DMS153 (cell line): ENCODE data around the gene ZSCAN29.
A peak's percentile ranks its signal among the peaks of the same experiment; 100 is the strongest.
"Not testable (repeated sequence)": the region's sequence is repeated elsewhere in the genome, so short reads cannot be mapped to it uniquely, and the experiment has no call there.

Experiments used
- DNase-seq: peaks from one replicate; lab custom pipeline; 2025; lab: John Stamatoyannopoulos, UW

ZSCAN29 gene

DNA sequence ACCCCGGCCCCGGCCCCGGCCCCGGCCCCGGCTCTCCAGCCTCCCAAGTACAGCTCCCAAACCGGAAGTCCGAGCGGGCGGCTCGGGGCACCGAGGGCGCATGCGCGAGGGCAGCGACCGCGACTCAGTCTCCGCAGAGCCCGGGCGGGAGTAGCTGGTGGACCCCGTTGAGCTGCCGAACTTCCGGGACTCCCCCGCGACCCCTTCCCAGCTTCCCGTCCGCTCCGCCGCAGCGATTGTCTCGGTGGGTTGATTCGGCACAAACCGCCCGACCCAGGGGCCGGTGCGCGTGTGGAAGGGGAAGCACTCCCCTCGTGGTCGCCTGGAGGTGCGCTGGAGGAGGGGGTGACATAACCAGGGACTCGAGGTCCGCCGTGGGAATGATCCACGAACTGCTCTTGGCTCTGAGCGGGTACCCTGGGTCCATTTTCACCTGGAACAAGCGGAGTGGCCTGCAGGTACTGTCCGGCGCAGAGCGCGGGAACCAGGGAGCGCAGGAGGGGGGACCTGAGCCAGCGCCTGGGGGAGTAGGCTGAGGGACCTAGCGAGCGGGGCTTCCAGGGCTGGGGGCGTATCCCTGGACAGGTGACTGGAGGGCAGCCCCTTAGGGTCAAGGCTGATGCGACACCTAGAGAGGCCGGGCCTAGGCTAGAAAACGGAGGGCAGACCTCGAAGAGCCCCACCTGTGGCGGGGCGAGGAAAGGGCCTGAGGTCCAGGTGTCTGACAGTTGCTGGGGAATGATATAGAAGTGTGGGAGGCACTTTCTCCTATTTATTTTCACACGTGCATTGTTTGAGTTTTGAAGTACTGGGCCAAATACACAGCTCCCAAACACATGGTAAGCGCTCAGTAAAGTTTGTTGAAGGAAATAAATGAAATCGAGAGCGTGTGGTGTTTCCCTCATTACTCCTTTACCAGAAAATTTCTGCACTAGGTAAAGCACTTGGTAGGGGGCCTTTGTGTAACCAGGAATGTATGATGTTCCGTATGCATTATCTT, at the start of gene ZSCAN29, which contains the start of gene TUBGCP4:
Gene ZSCAN29 (minus strand): TSS at position 69 of the 1,000 bp plus-strand sequence. CDS start 1,130 bp downstream, outside the sequence.
Gene TUBGCP4 (plus strand): TSS at position 127 of the 1,000 bp plus-strand sequence. CDS start 254 bp downstream, at position 381.
- DNase-seq: peak; percentile 53

- no peak for DNase-seq
Observed at GRCh38 chr15:43420435-43420834, 49.6 kb upstream of the ZSCAN29 start.

GRCh38 chr15:43414196-43414595, 43.4 kb upstream of the ZSCAN29 start:
- no peak for DNase-seq

GRCh38 chr15:43412096-43412495, 41.3 kb upstream of the ZSCAN29 start:
- no peak for DNase-seq

- DNase-seq: no peak
Observed at GRCh38 chr15:43410572-43411214, 39.9 kb upstream of the ZSCAN29 start.

- DNase-seq: no peak
Observed at GRCh38 chr15:43408789-43409188, 37.9 kb upstream of the ZSCAN29 start.

- no peak for DNase-seq
Observed at GRCh38 chr15:43406808-43407207, 36.0 kb upstream of the ZSCAN29 start.

- no peak for DNase-seq
Observed at GRCh38 chr15:43406189-43406588, 35.3 kb upstream of the ZSCAN29 start.

DNA sequence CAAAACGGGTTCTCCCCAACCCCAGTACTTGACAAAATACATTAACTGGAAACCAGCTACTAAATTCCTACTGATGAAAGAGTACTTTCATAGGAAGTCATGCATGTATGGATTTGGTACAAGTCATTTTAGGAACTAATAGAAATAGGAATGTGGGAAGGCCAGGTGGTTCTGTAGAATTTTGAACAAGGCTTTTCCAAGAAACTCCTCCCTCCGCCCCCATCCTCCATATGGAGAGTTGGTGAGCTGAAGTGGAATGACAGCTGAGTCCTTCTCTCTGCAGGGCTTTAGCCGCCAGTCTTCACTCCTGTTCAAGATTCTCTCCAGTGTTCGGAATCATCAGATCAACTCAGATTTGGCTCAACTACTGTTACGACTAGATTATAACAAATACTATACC, 33.3 kb upstream of the ZSCAN29 start:
- no peak for DNase-seq

GRCh38 chr15:43403616-43404015, 32.8 kb upstream of the ZSCAN29 start:
- DNase-seq: no peak

DNA sequence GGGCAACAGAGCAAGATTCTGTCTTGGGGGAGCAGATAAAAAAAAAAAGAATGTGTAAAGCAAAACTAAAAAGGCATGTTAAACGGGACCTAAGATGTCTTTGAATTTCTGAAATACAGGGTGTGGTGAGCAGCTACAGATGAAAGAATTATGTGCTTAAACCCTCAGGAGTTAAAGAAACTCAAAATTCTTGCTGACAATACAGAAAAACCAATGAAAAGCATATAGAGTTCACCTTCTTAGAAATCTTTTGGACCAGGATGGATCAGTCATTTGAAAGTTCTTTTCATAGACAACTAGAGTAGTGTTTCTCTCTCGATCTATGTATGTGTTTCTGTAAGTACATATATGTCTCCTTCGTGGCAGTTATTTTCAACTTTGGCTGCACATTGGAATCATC, 31.4 kb upstream of the ZSCAN29 start:
- no peak for DNase-seq

DNA sequence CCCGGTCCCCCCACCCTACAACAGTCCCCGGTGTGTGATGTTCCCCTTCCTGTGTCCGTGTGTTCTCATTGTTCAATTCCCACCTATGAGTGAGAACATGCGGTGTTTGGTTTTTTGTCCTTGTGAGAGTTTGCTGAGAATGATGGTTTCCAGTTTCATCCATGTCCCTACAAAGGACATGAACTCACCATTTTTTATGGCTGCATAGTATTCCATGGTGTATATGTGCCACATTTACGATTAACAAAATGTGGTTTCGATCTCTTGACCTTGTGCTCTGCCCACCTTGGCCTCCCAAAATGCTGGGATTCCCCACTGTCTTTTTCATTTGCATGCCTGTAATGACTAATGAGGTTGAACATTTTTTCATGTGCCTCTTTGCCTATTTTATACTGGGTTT, 22.7 kb upstream of the ZSCAN29 start:
- not testable (repeated sequence) for DNase-seq

GRCh38 chr15:43390723-43391122, 19.9 kb upstream of the ZSCAN29 start:
- no peak for DNase-seq

GRCh38 chr15:43383070-43383469, 12.2 kb upstream of the ZSCAN29 start:
- DNase-seq: no peak

DNA sequence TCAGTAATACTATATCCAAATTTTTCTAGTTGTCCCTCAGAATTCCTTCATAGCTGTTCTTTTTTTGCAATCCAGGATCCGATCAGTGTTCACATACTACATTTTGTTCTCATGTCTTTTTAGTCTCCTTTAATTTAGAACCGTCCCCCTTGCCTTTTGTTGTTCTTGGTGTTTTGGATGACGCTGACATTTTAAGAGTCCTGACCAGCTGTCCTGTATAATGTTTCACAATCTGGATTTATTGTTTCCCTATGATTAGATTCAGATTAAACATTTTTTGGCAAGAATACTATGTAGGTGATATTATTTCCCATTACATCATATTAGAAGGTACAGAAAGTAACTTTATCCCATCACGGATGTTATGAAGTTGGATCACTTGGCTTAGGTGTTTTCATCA, 11.5 kb upstream of the ZSCAN29 start:
- DNase-seq: no peak

DNA sequence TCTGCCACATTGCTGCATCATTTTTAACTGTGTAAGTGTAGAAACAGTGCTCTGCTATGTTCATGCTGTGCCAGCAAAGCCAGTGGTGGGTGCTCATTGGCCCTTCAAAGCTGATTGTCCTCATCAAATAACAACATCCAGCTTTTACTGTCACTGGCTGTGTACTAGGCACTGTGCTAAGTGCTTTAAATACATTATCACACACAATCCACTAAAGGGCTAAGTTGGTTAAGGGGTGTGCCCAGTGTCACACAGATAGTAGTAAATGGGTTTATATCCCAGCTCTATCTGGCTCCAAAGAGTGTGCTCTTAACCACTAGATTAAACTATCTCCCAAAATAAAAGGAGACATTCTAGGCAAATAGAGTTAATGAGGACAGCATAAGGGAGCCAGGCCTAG, 7.8 kb upstream of the ZSCAN29 start:
- no peak for DNase-seq

DNA sequence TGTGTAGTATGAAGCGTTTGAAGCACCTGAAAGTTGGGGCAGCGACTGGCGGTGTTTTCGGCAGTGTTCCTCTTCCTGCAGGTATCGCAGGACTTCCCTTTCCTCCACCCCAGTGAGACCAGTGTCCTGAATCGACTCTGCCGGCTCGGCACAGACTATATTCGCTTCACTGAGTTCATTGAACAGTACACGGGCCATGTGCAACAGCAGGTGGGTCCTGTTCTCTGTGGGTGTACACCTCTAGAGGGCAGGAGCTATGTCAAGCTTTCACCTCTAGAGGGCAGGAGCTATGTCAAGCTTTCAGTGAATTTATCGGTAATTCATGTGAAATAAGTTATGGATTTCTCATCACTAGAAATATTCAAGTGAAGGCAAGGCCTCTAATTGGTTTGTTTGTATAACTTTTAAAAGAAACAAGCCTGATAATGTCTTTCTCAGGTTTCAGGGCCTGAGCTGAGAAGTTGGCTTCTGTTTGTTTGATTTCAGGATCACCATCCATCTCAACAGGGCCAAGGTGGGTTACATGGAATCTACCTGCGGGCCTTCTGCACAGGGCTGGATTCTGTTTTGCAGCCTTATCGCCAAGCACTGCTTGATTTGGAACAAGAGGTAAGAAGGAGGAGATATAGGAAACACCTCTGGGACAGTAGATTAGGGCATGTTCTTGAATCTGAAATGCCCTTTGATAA, 5.3 kb upstream of the ZSCAN29 start:
- no peak for DNase-seq

GRCh38 chr15:43370310-43370974, 401 bp downstream of the ZSCAN29 start:
- DNase-seq: no peak

DNA sequence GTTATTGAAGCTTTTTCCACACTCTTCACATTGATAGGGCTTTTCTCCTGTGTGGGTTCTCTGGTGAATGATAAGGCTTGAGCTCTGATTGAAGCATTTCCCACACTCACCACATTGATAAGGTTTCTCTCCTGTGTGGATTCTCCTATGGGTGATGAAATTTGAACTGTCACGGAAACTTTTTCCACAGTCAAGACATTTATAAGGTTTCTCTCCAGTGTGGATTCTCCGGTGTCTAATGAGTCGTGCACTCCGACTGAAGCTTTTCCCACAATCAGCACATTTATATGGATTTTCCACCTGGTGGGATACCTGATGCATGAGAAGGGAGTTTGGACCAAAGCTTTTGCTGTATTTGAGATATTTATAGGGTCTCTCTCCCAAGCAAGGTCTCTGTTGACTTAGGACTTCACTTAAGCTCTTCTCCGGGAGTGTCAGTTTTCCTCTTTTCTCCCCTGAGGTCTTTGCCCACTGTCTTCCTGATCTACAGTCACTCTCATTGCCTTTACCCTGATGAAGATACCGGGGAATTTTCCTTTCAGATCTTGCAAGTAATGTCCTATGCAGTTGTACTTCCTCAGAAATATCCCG, 9.4 kb downstream of the ZSCAN29 start:
- no peak for DNase-seq

GRCh38 chr15:43360821-43361220, 10.0 kb downstream of the ZSCAN29 start:
- no peak for DNase-seq

DNA sequence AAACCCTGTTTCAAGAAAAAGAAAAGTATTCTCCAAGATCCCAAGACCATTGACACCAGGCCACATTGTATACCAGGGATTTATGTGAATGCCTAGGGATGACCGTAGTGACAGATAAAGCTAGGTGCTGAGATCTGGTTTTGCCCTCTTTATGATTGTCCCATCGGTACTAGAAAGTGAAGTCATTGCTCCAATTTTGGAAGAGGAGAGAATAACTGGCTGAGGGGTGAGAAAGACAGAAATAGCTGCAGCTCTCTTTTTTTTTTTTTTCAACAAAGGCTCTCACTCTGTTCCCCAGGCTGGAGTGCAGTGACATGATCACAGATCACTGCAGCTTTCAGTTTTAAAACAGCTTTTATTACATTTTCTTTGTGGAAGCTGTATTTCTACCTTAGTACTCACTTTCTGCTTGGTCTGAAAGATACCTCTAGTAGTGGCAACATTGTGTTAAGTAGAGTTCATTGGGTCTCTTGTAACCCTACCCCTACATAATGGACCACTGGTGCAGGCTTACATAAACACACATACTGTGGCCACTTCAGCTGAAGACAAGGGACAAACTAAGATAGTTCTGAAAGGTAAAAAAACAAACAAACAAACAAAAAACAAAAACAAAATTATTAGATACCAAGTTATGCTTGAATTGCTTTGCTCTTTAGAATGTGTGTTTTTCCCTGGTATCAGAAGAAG, 18.0 kb downstream of the ZSCAN29 start:
- DNase-seq: no peak
